GM12878 (cell line): ENCODE results near the gene SYMPK. TPM values are rescaled to one million over a fixed set of nuclear protein-coding genes. Genes with fewer than 3 reads are reported as not detected.

ENCODE experiments used
- ATAC-seq: fragments of 200-7000 bp; cut with Tn5 transposase; 3 replicates; pipeline ENCODE4 v1.9.1; 2020; ENCODE audit warnings: mild to moderate bottlenecking, moderate library complexity
- BruUV-seq: library from RNA; stranded (reverse); fragments of 400-500 nt; replicated peaks from 2 replicates; lab custom pipeline; 2021; lab: Mats Ljungman, UMichigan
- CTCF ChIA-PET: fragments of 300-600 bp; sonication (Branson Sonifier 250); formaldehyde crosslinking; extraction: SDS; loops from one replicate; lab custom pipeline; 2021; ENCODE audit warnings: inconsistent platforms; lab: Yijun Ruan, JAX
- POLR2A ChIA-PET: fragments of 350-600 bp; formaldehyde crosslinking; extraction: SDS; loops from one replicate; lab custom pipeline; 2021; ENCODE audit warnings: inconsistent platforms; lab: Charles Lee
- RAD21 ChIA-PET: fragments of 300-600 bp; sonication (Branson Sonifier 250); formaldehyde crosslinking; loops from one replicate; lab custom pipeline; 2023; ENCODE audit warnings: antibody characterized with exemption; ENCODE audit not compliant: unreplicated experiment; lab: Charles Lee
- SMC1A ChIA-PET: fragments of 300-600 bp; sonication (Branson Sonifier 250); formaldehyde crosslinking; loops from one replicate; lab custom pipeline; 2023; ENCODE audit not compliant: unreplicated experiment, uncharacterized antibody; lab: Charles Lee
- DNase-seq: peaks from one replicate; pipeline ENCODE4 v3.0.0-alpha.2; 2011; ENCODE audit warnings: low read depth, low spot score
- FAIRE-seq: peaks from 3 replicates; lab custom pipeline; 2011; peaks lifted over from hg19 to GRCh38; lab: Jason Lieb, UNC
- H2AFZ ChIP-seq: 2 replicates; pipeline ENCODE4 v1.6.0; 2011; ENCODE audit warnings: low read depth, low read length, control low read depth; ENCODE audit not compliant: control insufficient read depth
- H3K27ac ChIP-seq: 2 replicates; pipeline ENCODE4 v1.5.1; 2011; ENCODE audit warnings: control low read depth; ENCODE audit not compliant: control insufficient read depth, insufficient read depth
- H3K27me3 ChIP-seq, 2 experiments: replicated peaks in 1 of 2; 2 replicates each; pipeline versions ENCODE4 v1.6.0 to v1.6.1; 2011; ENCODE audit warnings: low read length in 1 of 2; ENCODE audit not compliant: control insufficient read depth in 2 of 2, insufficient read depth in 2 of 2
- H3K36me3 ChIP-seq, 2 experiments: 2 replicates each; pipeline ENCODE4 v1.5.1; 2011; ENCODE audit warnings: low read length in 1 of 2; ENCODE audit not compliant: control insufficient read depth in 2 of 2, insufficient read depth in 2 of 2
- H3K4me1 ChIP-seq: 2 replicates; pipeline ENCODE4 v1.6.1; 2011; ENCODE audit warnings: mild to moderate bottlenecking, low read length, moderate library complexity, mixed read lengths; ENCODE audit not compliant: control insufficient read depth, insufficient read depth
- H3K4me2 ChIP-seq: 2 replicates; pipeline ENCODE4 v1.6.0; 2011; ENCODE audit warnings: control low read depth; ENCODE audit not compliant: control insufficient read depth, insufficient read depth
- H3K4me3 ChIP-seq: fragments of 200-600 bp; sonication (generic); 2 replicates; pipeline ENCODE4 v1.5.1; 2016
- H3K79me2 ChIP-seq: 2 replicates; pipeline ENCODE4 v1.6.0; 2011; ENCODE audit warnings: low read length; ENCODE audit not compliant: control insufficient read depth, insufficient read depth
- H3K9ac ChIP-seq: 2 replicates; pipeline ENCODE4 v1.8.0; 2011; ENCODE audit warnings: low read length, control low read depth, mixed read lengths; ENCODE audit not compliant: control insufficient read depth, insufficient read depth
- H3K9me3 ChIP-seq: replicated peaks from 3 replicates; pipeline ENCODE4 v1.5.1; 2011; ENCODE audit warnings: mild to moderate bottlenecking, low read length; ENCODE audit not compliant: control insufficient read depth, insufficient read depth
- H4K20me1 ChIP-seq: 2 replicates; pipeline ENCODE4 v1.6.0; 2011; ENCODE audit not compliant: control insufficient read depth, insufficient read depth
- CEBPB ChIP-seq, 2 experiments: fragments of 150-350 bp in 1 of 2; IDR thresholded peaks; 2 replicates each; pipeline ENCODE4 v1.6.1; 2012 to 2014; ENCODE audit warnings: low read depth in 2 of 2, low read length in 2 of 2, borderline replicate concordance in 1 of 2, inconsistent platforms in 1 of 2
- EGR1 ChIP-seq, 2 experiments: IDR thresholded peaks; 1 replicate in 1 of 2; 2 replicates in 1 of 2; pipeline ENCODE4 v1.6.1; 2011 to 2012; ENCODE audit warnings: low read depth in 2 of 2, low read length in 2 of 2, borderline replicate concordance in 1 of 2, mild to moderate bottlenecking in 1 of 2, moderate library complexity in 1 of 2
- GABPA ChIP-seq: IDR thresholded peaks from 2 replicates; pipeline ENCODE4 v1.6.1; 2014; ENCODE audit warnings: antibody characterized with exemption, low read depth, mild to moderate bottlenecking, inconsistent platforms
- NBN ChIP-seq: fragments of 450-650 bp; IDR thresholded peaks from 2 replicates; pipeline ENCODE4 v1.6.1; 2016
- RB1 ChIP-seq: fragments of 450-650 bp; formaldehyde crosslinking; IDR thresholded peaks from 2 replicates; pipeline ENCODE4 v1.6.1; 2017; ENCODE audit warnings: mild to moderate bottlenecking, borderline replicate concordance
- SMARCA5 ChIP-seq: fragments of 450-650 bp; IDR thresholded peaks from 2 replicates; pipeline ENCODE4 v1.6.1; 2017; ENCODE audit warnings: mild to moderate bottlenecking
- SRF ChIP-seq, 2 experiments: IDR thresholded peaks; 2 replicates each; pipeline ENCODE4 v1.6.1; 2011; ENCODE audit warnings: low read depth in 2 of 2, low read length in 2 of 2, mild to moderate bottlenecking in 1 of 2, moderate library complexity in 1 of 2
- STAT3 ChIP-seq: IDR thresholded peaks from 2 replicates; pipeline ENCODE4 v1.6.1; 2011; ENCODE audit warnings: low read depth, low read length, improper control_type of control experiment
- WRNIP1 ChIP-seq: IDR thresholded peaks from 2 replicates; pipeline ENCODE4 v1.6.1; 2011; ENCODE audit warnings: low read depth, low read length, improper control_type of control experiment, borderline replicate concordance
- YY1 ChIP-seq: IDR thresholded peaks from 2 replicates; pipeline ENCODE4 v1.6.1; 2011; ENCODE audit warnings: low read depth, mild to moderate bottlenecking, low read length
- WGBS: methylation state at CpG from one replicate; pipeline ENCODE4 v1.1.6; 2016; ENCODE audit warnings: low lambda C conversion rate; ENCODE audit not compliant: insufficient replicate concordance, insufficient coverage; ENCODE audit errors: missing lambda C conversion rate; 5-methylcytosine and 5-hydroxymethylcytosine counted together
- in situ Hi-C: fragments of 300-500 bp; cut with MboI; formaldehyde crosslinking; loops from 9 replicates; pipeline ENCODE4 v1.14.3; 2018; ENCODE audit warnings: mixed read lengths
- intact Hi-C: fragments of 100-400 bp; cut with micrococcal nuclease; formaldehyde crosslinking; loops from one replicate; pipeline ENCODE4 v1.14.2; 2022; ENCODE audit not compliant: unreplicated experiment
- polyA plus RNA-seq, 11 experiments: library from polyadenylated mRNA; depleted of rRNA in 4 of 11; unstranded in 6 of 11; stranded (reverse) in 5 of 11; fragments of >200 nt; fragmentation: Nextera tagmentation in 4 of 11; fragmentation: Illumina TruSeq in 1 of 11; extraction: Ambion mirVana in 4 of 11; extraction: Trizol in 1 of 11; gene quantifications; 1 replicate in 1 of 11; 2 replicates in 10 of 11; pipeline versions ENCODE4 v1.2.1 to v1.2.3, GENCODE V29; 2011 to 2016; ENCODE audit warnings: inconsistent platforms in 2 of 11, missing spikeins in 2 of 11, low read depth in 1 of 11
- total RNA-seq, 4 experiments: library from RNA; depleted of rRNA in 3 of 4; stranded (reverse); fragments of >200 nt in 3 of 4; fragmentation: Illumina TruSeq in 1 of 4; extraction: Trizol in 1 of 4; gene quantifications; 2 replicates each; pipeline versions ENCODE4 v1.2.1 to v1.2.3, GENCODE V29; 2013 to 2021
- TF ChIP-seq, protein P1 (sequence below): IDR thresholded peaks from 2 replicates; pipeline ENCODE4 v1.6.1; 2012; ENCODE audit warnings: low read length, inconsistent platforms
- TF ChIP-seq, protein P2 (sequence below): IDR thresholded peaks from 2 replicates; pipeline ENCODE4 v1.6.1; 2012; ENCODE audit warnings: low read depth, low read length, improper control_type of control experiment
- TF ChIP-seq, protein P3 (sequence below): IDR thresholded peaks from 2 replicates; pipeline ENCODE4 v1.6.1; 2011; ENCODE audit warnings: mild to moderate bottlenecking, low read depth, low read length, moderate library complexity; ENCODE audit not compliant: insufficient replicate concordance

Gene SYMPK
- total and polyA plus RNA-seq, 10 of the 15 experiments (the other 5 are each of a cell fraction or from before 2014, with no cell fraction given), result 0.49 to 109 (median 42.5) TPM

DNA sequence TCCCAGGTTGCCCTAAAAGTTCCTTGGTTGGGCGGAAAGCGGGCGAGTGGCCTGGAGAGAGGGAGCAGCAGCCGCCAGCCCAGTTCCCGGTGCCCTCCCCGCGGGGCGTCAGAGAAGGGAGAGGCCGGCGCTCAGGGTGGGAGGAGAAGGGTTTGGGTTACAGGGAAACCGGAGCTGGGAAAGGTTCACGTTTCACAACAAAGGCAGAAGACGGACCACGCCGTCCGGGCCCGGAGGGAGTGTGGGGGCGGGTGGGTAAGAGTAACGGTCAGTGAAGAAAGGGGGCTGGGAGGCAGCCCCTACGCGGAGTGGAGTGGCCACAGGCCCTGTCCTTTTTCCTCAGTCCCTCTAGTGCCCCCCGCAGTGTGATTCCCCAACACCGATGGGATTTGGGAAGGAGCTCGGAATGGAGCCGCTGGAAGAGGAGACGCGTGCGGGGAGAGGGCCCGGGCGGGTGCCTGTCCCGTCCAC is 95.5 kb downstream of the SYMPK start:
- TF ChIP-seq EGR1 (IDR thresholded peaks at IDR 0.05; ENCODE audit: borderline replicate concordance in 1 of 2, low read depth in 2 of 2, low read length in 2 of 2) (peak in 1 of 2 experiments; percentile 2; a peak in 1 of 3 replicates), RB1 (no peak)
- TF ChIP-seq, all 136 proteins: peak for 1
- no peak for FAIRE-seq
- H3K9me3 ChIP-seq, result no peaks in the 10 kb centered on the region
- WGBS, result 69% methylated on average over 22 of the region's 31 CpGs
- SMC1A ChIA-PET, result no interaction called here
- intact Hi-C loops (loop anchor here (5.0 kb wide), 2 partner anchors 35 to 75 kb away; partner anchors contain the start of genes FBXO46, MEIOSIN, QPCTL and SNRPD2), in situ Hi-C loops (no loop called here)
- no peak overlapping the region; the same call in 1 of the 2 replicates for H2AFZ ChIP-seq
- H3K27me3 ChIP-seq, result no peaks in the 10 kb centered on the region
- peak overlapping the region; percentile 77 for H3K4me2 ChIP-seq
- no peak overlapping the region for H3K27ac ChIP-seq
- no peaks in the 10 kb centered on the region; the same call in 1 of the 2 replicates for H3K79me2 ChIP-seq
- H3K4me3 ChIP-seq, result peak overlapping the region; percentile 98
- H3K4me1 ChIP-seq, result peaks cover 4% of the 10 kb centered on the region
- ATAC-seq, result no peak
- H4K20me1 ChIP-seq, result no peaks in the 10 kb centered on the region
- H3K36me3 ChIP-seq, result no peaks in the 10 kb centered on the region
- H3K9ac ChIP-seq, result peak overlapping the region; percentile 75; the same call in 1 of the 2 replicates
- CTCF ChIA-PET, result interaction anchor here (0.5 to 4.5 kb wide), 4 partner anchors 15 to 1538 kb away, joined by 3 to 110 read pairs (median 11); no protein-coding TSS in a partner anchor
- POLR2A ChIA-PET, result interaction anchor here (0.7 to 2.9 kb wide), 5 partner anchors 12 to 50 kb away, joined by 3 to 24 read pairs (median 4); partner anchors contain the start of gene FBXO46
- BruUV-seq, result no TSS peak
- DNase-seq, result no peak
- RAD21 ChIA-PET, result interaction anchor here (3.6 kb wide), 1 partner anchor 75 kb away, joined by 41 read pairs; the partner anchor contains the start of genes QPCTL and SNRPD2

DNA sequence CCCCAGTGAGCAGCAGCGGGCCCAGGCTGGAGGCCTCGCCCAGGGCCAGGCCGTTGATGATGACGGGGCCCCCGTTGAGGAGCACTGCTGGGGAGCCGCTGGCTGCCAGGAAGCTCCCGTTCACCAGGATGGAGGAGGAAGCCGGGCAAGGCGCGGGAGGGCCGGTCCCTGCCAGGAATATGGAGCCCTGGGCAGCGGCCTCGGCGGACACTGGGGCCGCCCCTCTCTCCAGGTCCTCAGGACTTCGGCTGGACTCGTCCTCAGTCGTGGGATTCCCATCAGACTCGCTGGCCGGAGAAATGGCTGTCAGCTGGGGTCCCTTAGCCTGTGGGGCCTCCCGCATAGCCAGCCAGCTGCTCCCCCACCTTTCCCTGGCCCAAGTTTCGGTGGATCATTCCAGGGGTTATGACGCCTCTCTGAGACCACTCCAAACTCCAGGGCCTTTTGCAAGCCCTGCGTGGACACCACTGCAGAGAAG is 96.0 kb downstream of the SYMPK start:
- WGBS, result 98% methylated on average over 18 of the region's 24 CpGs
- intact Hi-C loops, result loop anchor here (5.0 kb wide), 2 partner anchors 35 to 75 kb away; partner anchors contain the start of genes FBXO46, MEIOSIN, QPCTL and SNRPD2
- DNase-seq, result no peak
- in situ Hi-C loops, result no loop called here
- no peak overlapping the region for H2AFZ ChIP-seq
- RAD21 ChIA-PET, result no interaction called here
- H3K36me3 ChIP-seq, result no peaks in the 10 kb centered on the region
- no peak overlapping the region for H3K9ac ChIP-seq
- CTCF ChIA-PET, result interaction anchor here (0.5 to 4.5 kb wide), 3 partner anchors 14 to 1538 kb away, joined by 5 to 110 read pairs (median 17); no protein-coding TSS in a partner anchor
- no peaks in the 10 kb centered on the region for H3K27me3 ChIP-seq
- peak overlapping the region; percentile 77 for H3K4me2 ChIP-seq
- no peaks in the 10 kb centered on the region; the same call in 1 of the 2 replicates for H3K79me2 ChIP-seq
- SMC1A ChIA-PET, result no interaction called here
- H4K20me1 ChIP-seq, result no peaks in the 10 kb centered on the region
- no TSS peak for BruUV-seq
- H3K4me3 ChIP-seq, result peak overlapping the region; percentile 98; the same call in 1 of the 2 replicates
- no peak for FAIRE-seq
- no peak for ATAC-seq
- no peak overlapping the region for H3K27ac ChIP-seq
- POLR2A ChIA-PET, result interaction anchor here (0.8 to 0.9 kb wide), 2 partner anchors 32 to 50 kb away, joined by 3 read pairs; no protein-coding TSS in a partner anchor
- H3K9me3 ChIP-seq, result no peaks in the 10 kb centered on the region
- peaks cover 4% of the 10 kb centered on the region for H3K4me1 ChIP-seq
- no peak for TF ChIP-seq YY1
- TF ChIP-seq SRF (IDR thresholded peaks at IDR 0.05; ENCODE audit: low read depth in 2 of 2, low read length in 2 of 2), result no peak
- TF ChIP-seq, protein P1, sequence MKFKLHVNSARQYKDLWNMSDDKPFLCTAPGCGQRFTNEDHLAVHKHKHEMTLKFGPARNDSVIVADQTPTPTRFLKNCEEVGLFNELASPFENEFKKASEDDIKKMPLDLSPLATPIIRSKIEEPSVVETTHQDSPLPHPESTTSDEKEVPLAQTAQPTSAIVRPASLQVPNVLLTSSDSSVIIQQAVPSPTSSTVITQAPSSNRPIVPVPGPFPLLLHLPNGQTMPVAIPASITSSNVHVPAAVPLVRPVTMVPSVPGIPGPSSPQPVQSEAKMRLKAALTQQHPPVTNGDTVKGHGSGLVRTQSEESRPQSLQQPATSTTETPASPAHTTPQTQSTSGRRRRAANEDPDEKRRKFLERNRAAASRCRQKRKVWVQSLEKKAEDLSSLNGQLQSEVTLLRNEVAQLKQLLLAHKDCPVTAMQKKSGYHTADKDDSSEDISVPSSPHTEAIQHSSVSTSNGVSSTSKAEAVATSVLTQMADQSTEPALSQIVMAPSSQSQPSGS, result no peak
- TF ChIP-seq WRNIP1, result no peak
- TF ChIP-seq, protein P2, sequence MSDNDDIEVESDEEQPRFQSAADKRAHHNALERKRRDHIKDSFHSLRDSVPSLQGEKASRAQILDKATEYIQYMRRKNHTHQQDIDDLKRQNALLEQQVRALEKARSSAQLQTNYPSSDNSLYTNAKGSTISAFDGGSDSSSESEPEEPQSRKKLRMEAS, result no peak
- no peak for TF ChIP-seq NBN
- TF ChIP-seq GABPA, result no peak
- TF ChIP-seq SMARCA5, result no peak
- TF ChIP-seq CEBPB (IDR thresholded peaks at IDR 0.05; ENCODE audit: borderline replicate concordance in 1 of 2, low read depth in 2 of 2, low read length in 2 of 2), result no peak
- no peak for TF ChIP-seq STAT3
- TF ChIP-seq, protein P3, sequence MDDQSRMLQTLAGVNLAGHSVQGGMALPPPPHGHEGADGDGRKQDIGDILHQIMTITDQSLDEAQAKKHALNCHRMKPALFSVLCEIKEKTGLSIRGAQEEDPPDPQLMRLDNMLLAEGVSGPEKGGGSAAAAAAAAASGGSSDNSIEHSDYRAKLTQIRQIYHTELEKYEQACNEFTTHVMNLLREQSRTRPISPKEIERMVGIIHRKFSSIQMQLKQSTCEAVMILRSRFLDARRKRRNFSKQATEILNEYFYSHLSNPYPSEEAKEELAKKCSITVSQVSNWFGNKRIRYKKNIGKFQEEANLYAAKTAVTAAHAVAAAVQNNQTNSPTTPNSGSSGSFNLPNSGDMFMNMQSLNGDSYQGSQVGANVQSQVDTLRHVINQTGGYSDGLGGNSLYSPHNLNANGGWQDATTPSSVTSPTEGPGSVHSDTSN, result no peak
